ENCODE measurements around the gene BCL10.
A peak's percentile ranks its signal among the peaks of the same experiment; 100 is the strongest.

Gene BCL10

GRCh38 chr1:85297855-85298629, 21.6 kb upstream of the BCL10 start:
- peak; percentile 55 for DNase-seq (ENCODE audit: low spot score)

GRCh38 chr1:85297538-85297854, 21.1 kb upstream of the BCL10 start:
- DNase-seq (ENCODE audit: low spot score), result no peak

- no peak for DNase-seq (ENCODE audit: low spot score)
These were observed 20.5 kb upstream of the BCL10 start for GRCh38 chr1:85296980-85297379.

DNA sequence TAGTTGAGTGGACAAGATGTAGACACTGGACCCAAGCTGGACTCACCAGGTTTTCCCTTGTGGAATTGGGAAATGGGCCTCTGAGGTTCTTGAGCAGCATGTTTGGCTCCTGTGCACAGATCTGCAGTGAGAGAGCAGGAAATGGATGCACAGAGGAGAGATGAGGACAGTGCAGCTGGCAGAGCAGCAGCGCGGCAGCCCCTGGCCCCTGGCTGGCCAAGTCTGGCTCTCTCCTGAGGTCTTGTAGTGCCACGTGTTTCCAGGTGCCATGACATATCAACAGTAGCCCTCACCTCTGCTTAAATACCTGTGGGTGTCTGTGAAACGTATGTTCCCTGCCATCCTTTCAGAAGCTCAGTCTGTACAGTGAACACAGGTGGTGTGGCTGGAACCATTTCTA, 19.2 kb upstream of the BCL10 start:
- DNase-seq (ENCODE audit: low spot score), result no peak

GRCh38 chr1:85295006-85295431, 18.6 kb upstream of the BCL10 start:
- DNase-seq (ENCODE audit: low spot score), result no peak

DNA sequence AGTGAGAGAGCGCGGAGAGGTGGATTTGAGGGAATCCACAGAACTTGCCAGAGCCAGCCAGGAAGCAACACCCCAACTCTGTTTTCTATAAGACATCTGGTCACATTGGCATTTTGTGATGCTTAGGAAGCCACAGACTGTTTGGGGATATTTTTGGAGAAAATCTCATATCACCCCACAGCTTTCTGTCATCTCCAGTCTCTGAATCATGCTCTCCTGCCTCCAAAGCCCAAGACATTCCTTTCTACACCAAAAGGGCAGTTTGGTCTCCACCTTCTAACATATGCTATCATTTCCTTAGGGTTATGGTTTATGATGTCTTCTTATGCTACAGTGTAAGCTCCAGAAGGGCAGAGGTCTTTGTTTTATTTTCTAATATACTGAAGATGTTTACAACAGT, 14.4 kb upstream of the BCL10 start:
- no peak for DNase-seq (ENCODE audit: low spot score)

- DNase-seq (ENCODE audit: low spot score), result no peak
These were observed 13.5 kb upstream of the BCL10 start for GRCh38 chr1:85289848-85290335.

GRCh38 chr1:85289207-85289847, 12.9 kb upstream of the BCL10 start:
- DNase-seq (ENCODE audit: low spot score), result no peak

- DNase-seq (ENCODE audit: low spot score), result no peak
These were observed 7.8 kb upstream of the BCL10 start for GRCh38 chr1:85284202-85284601.

- no peak for DNase-seq (ENCODE audit: low spot score)
These were observed 7.2 kb upstream of the BCL10 start for GRCh38 chr1:85283475-85284199.

GRCh38 chr1:85282424-85282823, 6.0 kb upstream of the BCL10 start:
- DNase-seq (ENCODE audit: low spot score), result no peak

- no peak for DNase-seq (ENCODE audit: low spot score)
These were observed 4.2 kb upstream of the BCL10 start for GRCh38 chr1:85280636-85281035.

DNA sequence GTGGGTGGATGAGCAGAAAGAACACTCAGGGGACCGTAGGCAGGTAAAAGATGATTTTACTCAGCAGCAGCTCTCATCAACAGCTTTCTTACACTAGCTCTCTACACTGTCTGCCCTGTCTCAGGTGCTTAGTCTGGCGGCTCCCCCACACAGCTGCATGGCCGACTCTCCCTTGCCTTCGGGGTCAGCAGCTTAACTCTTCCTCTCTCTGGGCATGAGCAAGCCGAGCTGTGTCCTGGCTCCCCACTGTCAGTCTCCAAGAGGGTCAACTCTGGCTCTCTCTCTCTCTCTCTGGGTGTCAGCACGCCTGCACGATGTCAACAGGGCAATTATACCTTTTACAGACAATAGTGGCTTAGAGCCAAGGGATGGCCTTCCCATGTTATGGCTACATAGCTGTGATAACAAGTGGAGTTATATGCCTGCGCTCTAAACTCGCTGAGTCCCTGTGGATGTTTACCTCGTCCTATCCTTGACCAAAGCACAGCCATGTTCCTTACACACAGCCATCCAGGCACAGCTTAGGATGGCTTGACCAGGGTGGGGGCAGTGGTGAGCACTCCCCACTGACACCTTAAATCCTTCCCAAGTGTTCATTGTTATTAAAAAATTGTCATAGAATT, 3.1 kb upstream of the BCL10 start:
- no peak for DNase-seq (ENCODE audit: low spot score)

GRCh38 chr1:85278853-85279314, 2.5 kb upstream of the BCL10 start:
- peak; percentile 48 for DNase-seq (ENCODE audit: low spot score)

GRCh38 chr1:85277802-85278201, 1.4 kb upstream of the BCL10 start:
- DNase-seq (ENCODE audit: low spot score), result no peak

- DNase-seq (ENCODE audit: low spot score), result no peak
These were observed 677 bp upstream of the BCL10 start for GRCh38 chr1:85276978-85277639.

- DNase-seq (ENCODE audit: low spot score), result peak; percentile 9
These were observed 674 bp downstream of the BCL10 start for GRCh38 chr1:85275701-85276214.

DNA sequence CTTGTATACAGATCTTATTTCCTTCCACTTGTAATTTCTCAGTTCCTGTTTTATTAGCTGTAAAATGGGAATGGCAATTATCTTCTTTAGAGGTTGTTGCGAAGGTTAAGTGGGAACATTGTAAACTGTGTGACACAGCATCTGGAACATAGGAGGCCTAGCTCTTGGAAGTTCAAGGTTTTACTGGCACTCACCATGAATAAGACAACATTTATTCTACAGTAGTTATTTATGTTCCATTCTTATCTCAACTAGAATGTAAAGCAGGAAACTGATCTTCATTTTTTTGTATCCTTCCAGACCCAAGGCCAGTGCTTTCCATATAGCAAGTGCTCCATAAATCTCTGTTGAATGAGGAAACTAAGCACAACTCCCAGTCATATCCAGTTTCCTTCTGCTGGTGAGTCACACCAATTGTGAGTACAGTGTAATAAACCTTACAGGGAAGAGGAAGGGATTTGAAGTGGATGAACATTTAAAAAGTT, 1.4 kb downstream of the BCL10 start:
- no peak for DNase-seq (ENCODE audit: low spot score)

- no peak for DNase-seq (ENCODE audit: low spot score)
These were observed 3.0 kb downstream of the BCL10 start for GRCh38 chr1:85273397-85273796.

DNA sequence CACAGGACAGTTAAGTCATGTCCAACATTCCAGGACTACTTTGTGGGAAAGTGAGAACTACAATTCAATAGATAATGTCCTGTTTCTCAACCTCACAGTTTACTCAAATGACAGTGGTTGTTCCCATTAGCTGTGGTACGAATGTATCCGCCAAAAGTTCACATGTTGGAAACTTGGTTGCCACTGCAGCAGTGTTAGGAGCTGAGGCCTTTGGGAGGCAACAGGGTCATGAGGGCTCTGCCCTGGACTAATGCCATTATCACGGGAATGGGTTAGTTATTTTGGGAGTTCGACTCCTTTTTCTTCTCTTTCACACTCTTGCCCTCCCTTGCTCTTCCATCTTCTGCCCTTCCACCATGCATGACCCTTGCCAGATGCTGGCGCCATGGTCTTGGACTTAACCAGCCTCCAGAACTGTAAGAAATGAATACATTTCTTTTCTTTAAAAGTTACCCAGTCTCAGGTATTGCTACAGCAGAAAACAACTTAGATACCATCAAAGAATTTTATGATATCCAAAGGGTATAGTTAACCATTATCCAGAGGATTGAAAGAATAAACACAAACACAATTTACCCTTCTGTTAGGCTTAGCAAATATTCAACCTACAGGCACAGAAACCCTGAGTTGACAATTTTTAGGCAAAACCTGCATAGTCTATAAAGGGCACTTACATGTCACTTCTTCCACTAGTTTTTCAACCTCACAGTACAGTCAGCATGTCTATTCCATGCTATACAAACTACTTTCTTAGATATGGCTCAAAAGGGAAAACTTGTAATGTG, 7.4 kb downstream of the BCL10 start:
- DNase-seq (ENCODE audit: low spot score), result no peak

DNA sequence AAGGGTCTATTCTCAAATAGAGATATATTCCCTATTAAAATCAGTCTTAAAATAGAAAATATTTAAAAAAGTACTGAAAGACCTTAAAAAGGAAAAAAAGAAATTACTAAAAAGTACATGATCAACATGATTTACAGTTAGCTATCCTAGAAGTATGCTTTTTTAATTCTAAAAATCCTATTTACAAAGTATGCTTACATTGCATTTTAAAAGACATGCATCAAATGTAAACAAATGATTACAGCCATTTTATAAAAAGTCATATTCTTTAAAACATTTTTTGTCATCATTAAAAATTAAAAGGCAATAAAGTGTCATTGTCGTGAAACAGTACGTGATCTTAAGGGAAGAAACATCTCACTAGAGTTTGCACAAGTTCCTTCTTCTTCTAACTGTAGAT, 9.1 kb downstream of the BCL10 start:
- DNase-seq (ENCODE audit: low spot score), result no peak

All from CD4-positive, alpha-beta T cell treated with Interleukin-6 at 100 ng/mL for 8 hours (primary cell).